ENCODE measurements around the gene TTC27. TPM values are rescaled to one million over a fixed set of nuclear protein-coding genes. Genes with fewer than 3 reads are reported as not detected.
A peak's percentile ranks its signal among the peaks of the same experiment; 100 is the strongest.

Gene TTC27
- total and polyA plus RNA-seq, 2 of the 13 experiments (the other 11 are each of a cell fraction or from before 2014, with no cell fraction given): 26.7 to 44.7 TPM

DNA sequence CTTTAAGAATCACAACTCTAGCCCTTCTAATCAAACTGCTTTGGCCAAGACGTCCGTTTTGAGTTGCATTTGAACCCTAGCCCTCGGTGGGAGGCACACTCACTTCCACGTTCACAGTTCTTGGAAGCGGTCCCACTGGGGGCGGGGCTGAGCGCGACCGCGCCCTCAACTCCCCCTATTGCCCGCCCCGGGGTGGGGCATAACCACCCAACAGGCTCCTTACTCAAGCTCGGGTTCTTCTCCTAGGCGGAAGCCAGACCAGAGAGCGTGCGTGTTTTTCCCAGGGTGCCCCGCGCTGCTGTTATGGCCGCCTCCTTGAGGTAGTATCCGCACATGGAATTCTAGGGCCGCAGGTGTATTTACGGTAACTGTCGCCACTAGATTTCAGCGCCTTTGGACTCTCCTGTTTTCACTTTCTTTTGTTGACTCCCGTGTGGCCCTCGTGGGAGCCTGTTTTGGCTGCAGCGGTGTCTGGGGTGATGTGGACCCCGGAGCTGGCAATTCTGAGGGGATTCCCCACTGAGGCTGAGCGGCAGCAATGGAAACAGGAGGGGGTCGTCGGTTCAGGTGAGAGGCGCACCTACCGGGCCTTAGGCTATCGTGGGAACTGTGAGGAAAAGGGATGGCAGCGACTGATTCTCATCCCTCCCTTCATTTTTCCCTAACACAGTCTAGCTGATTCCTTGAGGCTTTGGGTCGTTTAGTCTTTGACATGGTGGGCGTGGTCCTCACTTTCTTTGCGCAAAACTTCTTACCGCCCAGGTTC is at the start of gene TTC27 (continued):
- TF ChIP-seq, protein P1, sequence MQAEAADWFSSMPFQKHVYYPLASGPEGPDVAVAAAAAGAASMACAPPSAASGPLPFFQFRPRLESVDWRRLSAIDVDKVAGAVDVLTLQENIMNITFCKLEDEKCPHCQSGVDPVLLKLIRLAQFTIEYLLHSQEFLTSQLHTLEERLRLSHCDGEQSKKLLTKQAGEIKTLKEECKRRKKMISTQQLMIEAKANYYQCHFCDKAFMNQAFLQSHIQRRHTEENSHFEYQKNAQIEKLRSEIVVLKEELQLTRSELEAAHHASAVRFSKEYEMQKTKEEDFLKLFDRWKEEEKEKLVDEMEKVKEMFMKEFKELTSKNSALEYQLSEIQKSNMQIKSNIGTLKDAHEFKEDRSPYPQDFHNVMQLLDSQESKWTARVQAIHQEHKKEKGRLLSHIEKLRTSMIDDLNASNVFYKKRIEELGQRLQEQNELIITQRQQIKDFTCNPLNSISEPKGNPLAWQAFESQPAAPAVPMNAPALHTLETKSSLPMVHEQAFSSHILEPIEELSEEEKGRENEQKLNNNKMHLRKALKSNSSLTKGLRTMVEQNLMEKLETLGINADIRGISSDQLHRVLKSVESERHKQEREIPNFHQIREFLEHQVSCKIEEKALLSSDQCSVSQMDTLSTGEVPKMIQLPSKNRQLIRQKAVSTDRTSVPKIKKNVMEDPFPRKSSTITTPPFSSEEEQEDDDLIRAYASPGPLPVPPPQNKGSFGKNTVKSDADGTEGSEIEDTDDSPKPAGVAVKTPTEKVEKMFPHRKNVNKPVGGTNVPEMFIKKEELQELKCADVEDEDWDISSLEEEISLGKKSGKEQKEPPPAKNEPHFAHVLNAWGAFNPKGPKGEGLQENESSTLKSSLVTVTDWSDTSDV (CRISPR knock-in tag; IDR thresholded peaks at IDR 0.05): no peak
- TF ChIP-seq EZH2 (conservative IDR thresholded peaks at IDR 0.05; ENCODE audit: low read depth, low read length): no peak
- TF ChIP-seq, protein P2, sequence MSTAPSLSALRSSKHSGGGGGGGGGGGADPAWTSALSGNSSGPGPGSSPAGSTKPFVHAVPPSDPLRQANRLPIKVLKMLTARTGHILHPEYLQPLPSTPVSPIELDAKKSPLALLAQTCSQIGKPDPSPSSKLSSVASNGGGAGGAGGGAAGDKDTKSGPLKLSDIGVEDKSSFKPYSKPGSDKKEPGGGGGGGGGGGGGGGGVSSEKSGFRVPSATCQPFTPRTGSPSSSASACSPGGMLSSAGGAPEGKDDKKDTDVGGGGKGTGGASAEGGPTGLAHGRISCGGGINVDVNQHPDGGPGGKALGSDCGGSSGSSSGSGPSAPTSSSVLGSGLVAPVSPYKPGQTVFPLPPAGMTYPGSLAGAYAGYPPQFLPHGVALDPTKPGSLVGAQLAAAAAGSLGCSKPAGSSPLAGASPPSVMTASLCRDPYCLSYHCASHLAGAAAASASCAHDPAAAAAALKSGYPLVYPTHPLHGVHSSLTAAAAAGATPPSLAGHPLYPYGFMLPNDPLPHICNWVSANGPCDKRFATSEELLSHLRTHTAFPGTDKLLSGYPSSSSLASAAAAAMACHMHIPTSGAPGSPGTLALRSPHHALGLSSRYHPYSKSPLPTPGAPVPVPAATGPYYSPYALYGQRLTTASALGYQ (CRISPR knock-in tag; IDR thresholded peaks at IDR 0.05): peak; percentile 49; the same call in 1 of the 2 replicates
- TF ChIP-seq DNMT1 (CRISPR knock-in tag; IDR thresholded peaks at IDR 0.05): 0 out of 2 replicates have a peak, but pooled peaks have one; percentile 19
- TF ChIP-seq ZSCAN31 (CRISPR knock-in tag; IDR thresholded peaks at IDR 0.05; ENCODE audit: low read depth): 0 out of 2 replicates have a peak, but pooled peaks have one; percentile 39
- TF ChIP-seq SAP130 (CRISPR knock-in tag; IDR thresholded peaks at IDR 0.05; ENCODE audit: low read depth): peak; percentile 97
- TF ChIP-seq, protein P3, sequence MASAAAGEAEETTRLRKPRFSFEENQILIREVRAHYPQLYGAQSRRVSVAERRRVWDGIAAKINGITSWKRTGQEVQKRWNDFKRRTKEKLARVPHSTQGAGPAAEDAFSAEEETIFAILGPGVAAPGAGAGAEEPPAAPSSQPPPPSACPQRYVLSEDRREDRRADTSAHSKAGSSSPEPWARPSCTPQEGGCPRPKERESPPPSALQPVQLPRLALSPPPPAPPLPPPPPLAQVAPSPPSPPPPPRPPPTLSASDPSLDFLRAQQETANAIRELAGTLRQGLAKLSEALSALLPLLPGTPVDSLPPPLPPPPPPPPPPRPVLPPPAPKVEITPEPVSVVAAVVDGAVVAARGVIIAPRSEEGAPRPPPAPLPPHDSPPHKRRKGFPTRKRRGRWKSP (CRISPR knock-in tag; IDR thresholded peaks at IDR 0.05): peak; percentile 74
- TF ChIP-seq HMG20B (CRISPR knock-in tag; conservative IDR thresholded peaks at IDR 0.05): 0 out of 2 replicates have a peak, but pooled peaks have one; percentile 30
- TF ChIP-seq, protein P4, sequence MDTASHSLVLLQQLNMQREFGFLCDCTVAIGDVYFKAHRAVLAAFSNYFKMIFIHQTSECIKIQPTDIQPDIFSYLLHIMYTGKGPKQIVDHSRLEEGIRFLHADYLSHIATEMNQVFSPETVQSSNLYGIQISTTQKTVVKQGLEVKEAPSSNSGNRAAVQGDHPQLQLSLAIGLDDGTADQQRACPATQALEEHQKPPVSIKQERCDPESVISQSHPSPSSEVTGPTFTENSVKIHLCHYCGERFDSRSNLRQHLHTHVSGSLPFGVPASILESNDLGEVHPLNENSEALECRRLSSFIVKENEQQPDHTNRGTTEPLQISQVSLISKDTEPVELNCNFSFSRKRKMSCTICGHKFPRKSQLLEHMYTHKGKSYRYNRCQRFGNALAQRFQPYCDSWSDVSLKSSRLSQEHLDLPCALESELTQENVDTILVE (CRISPR knock-in tag; IDR thresholded peaks at IDR 0.05): 0 out of 2 replicates have a peak, but pooled peaks have one; percentile 63
- TF ChIP-seq, protein P5, sequence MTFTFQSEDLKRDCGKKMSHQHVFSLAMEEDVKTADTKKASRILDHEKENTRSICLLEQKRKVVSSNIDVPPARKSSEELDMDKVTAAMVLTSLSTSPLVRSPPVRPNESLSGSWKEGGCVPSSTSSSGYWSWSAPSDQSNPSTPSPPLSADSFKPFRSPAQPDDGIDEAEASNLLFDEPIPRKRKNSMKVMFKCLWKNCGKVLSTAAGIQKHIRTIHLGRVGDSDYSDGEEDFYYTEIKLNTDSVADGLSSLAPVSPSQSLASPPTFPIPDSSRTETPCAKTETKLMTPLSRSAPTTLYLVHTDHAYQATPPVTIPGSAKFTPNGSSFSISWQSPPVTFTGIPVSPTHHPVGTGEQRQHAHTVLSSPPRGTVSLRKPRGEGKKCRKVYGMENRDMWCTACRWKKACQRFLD (CRISPR knock-in tag; IDR thresholded peaks at IDR 0.05; ENCODE audit: borderline replicate concordance): peak; percentile 89; the same call in 1 of the 2 replicates
- peak; percentile 84 for TF ChIP-seq IRF2 (CRISPR knock-in tag; IDR thresholded peaks at IDR 0.05)
- TF ChIP-seq ZNF747 (CRISPR knock-in tag; IDR thresholded peaks at IDR 0.05; ENCODE audit: borderline replicate concordance): no peak
- TF ChIP-seq FOXP1 (IDR thresholded peaks at IDR 0.05): no peak
- peak; percentile 21; the same call in 1 of the 2 replicates for TF ChIP-seq FOXP1 (CRISPR knock-in tag; IDR thresholded peaks at IDR 0.05)
- TF ChIP-seq ATF1 (CRISPR knock-in tag; IDR thresholded peaks at IDR 0.05): peak; percentile 43; the same call in 1 of the 2 replicates
- TF ChIP-seq MNT (IDR thresholded peaks at IDR 0.05): peak; percentile 83
- no peak for TF ChIP-seq MAFK (conservative IDR thresholded peaks at IDR 0.05 in 1 of 2, IDR thresholded peaks at IDR 0.05 in 1 of 2; ENCODE audit: low read length in 2 of 2)

Measured in HepG2 (cell line).